IMR-90 (cell line): Measurements from ENCODE around the gene SAXO1. TPM values are rescaled to one million over a fixed set of nuclear protein-coding genes. Genes with fewer than 3 reads are reported as not detected.

Experiments
- ATAC-seq: fragments of 200-7000 bp; cut with Tn5 transposase; 2 replicates; pipeline ENCODE4 v1.9.1; 2020; ENCODE audit warnings: low read depth, mild to moderate bottlenecking, moderate library complexity
- BruUV-seq: library from RNA; stranded (reverse); fragments of 400-500 nt; replicated peaks from 2 replicates; lab custom pipeline; 2021; lab: Mats Ljungman, UMichigan
- CTCF ChIA-PET: fragments of 300-600 bp; formaldehyde crosslinking; extraction: SDS; loops from one replicate; lab custom pipeline; 2021; ENCODE audit warnings: antibody characterized with exemption; lab: Yijun Ruan, JAX
- POLR2A ChIA-PET: fragments of 300-600 bp; sonication (Branson Sonifier 250); formaldehyde crosslinking; loops from one replicate; lab custom pipeline; 2022; ENCODE audit warnings: antibody characterized with exemption; ENCODE audit not compliant: unreplicated experiment; lab: Charles Lee
- DNase-seq: peaks from one replicate; pipeline ENCODE4 v3.0.0; 2013
- H2AFZ ChIP-seq: replicated peaks from 2 replicates; pipeline ENCODE3; 2013; ENCODE audit warnings: low read length, mild to moderate bottlenecking; ENCODE audit not compliant: poor library complexity
- H2AK5ac ChIP-seq: 2 replicates; pipeline ENCODE4 v1.6.1; 2013; ENCODE audit warnings: low read depth, low read length, inconsistent platforms
- H2AK9ac ChIP-seq: replicated peaks from 2 replicates; pipeline ENCODE3; 2013; ENCODE audit warnings: mild to moderate bottlenecking, low read depth, low read length, moderate library complexity; ENCODE audit not compliant: poor library complexity
- H2BK120ac ChIP-seq: 2 replicates; pipeline ENCODE4 v1.6.1; 2013; ENCODE audit warnings: low read depth, low read length, inconsistent platforms
- H2BK15ac ChIP-seq: 3 replicates; pipeline ENCODE4 v1.6.1; 2013; ENCODE audit warnings: low read depth, low read length, inconsistent platforms
- H2BK20ac ChIP-seq: 2 replicates; pipeline ENCODE4 v1.6.1; 2013; ENCODE audit warnings: low read depth, mild to moderate bottlenecking, inconsistent platforms, low read length, moderate library complexity
- H2BK5ac ChIP-seq: 2 replicates; pipeline ENCODE4 v1.6.1; 2013; ENCODE audit warnings: mild to moderate bottlenecking, low read depth, low read length, inconsistent platforms; ENCODE audit not compliant: poor library complexity, severe bottlenecking
- H3K14ac ChIP-seq: replicated peaks from 2 replicates; pipeline ENCODE4 v1.6.1; 2013; ENCODE audit warnings: low read depth, low read length, inconsistent platforms
- H3K18ac ChIP-seq: 2 replicates; pipeline ENCODE4 v1.6.1; 2013; ENCODE audit warnings: low read depth, low read length, control low read depth
- H3K23ac ChIP-seq: 2 replicates; pipeline ENCODE4 v1.6.1; 2013; ENCODE audit warnings: low read depth, low read length, inconsistent platforms
- H3K27ac ChIP-seq: 2 replicates; pipeline ENCODE4 v1.5.1; 2013; ENCODE audit warnings: mild to moderate bottlenecking, control low read depth, low read length; ENCODE audit not compliant: insufficient read depth
- H3K27me3 ChIP-seq: 2 replicates; pipeline ENCODE4 v1.6.1; 2013; ENCODE audit warnings: low read length; ENCODE audit not compliant: control insufficient read depth, insufficient read depth
- H3K36me3 ChIP-seq: 2 replicates; pipeline ENCODE4 v1.6.1; 2013; ENCODE audit warnings: low read length, mixed read lengths; ENCODE audit not compliant: control insufficient read depth, insufficient read depth
- H3K4ac ChIP-seq: 2 replicates; pipeline ENCODE4 v1.6.1; 2013; ENCODE audit warnings: low read depth, low read length, inconsistent platforms
- H3K4me1 ChIP-seq: 2 replicates; pipeline ENCODE4 v1.6.1; 2013; ENCODE audit warnings: low read length, mixed read lengths; ENCODE audit not compliant: control insufficient read depth, insufficient read depth
- H3K4me2 ChIP-seq: 2 replicates; pipeline ENCODE4 v1.6.1; 2013; ENCODE audit warnings: low read depth, mild to moderate bottlenecking, control low read depth, low read length, moderate library complexity
- H3K4me3 ChIP-seq: 2 replicates; pipeline ENCODE4 v1.5.1; 2013; ENCODE audit warnings: low read depth, mild to moderate bottlenecking, control low read depth, low read length, moderate library complexity; ENCODE audit not compliant: insufficient read depth
- H3K56ac ChIP-seq: 2 replicates; pipeline ENCODE4 v1.6.1; 2013; ENCODE audit warnings: low read length, inconsistent platforms; ENCODE audit not compliant: insufficient read depth; ENCODE audit errors: extremely low read depth
- H3K79me1 ChIP-seq, 2 experiments: 2 replicates each; pipeline ENCODE4 v1.6.1; 2013; ENCODE audit warnings: low read length in 2 of 2, inconsistent platforms in 1 of 2, low read depth in 1 of 2
- H3K9ac ChIP-seq: 2 replicates; pipeline ENCODE4 v1.6.1; 2013; ENCODE audit warnings: low read depth, low read length, control low read depth
- H3K9me1 ChIP-seq: 2 replicates; pipeline ENCODE4 v1.6.1; 2013; ENCODE audit warnings: low read length, inconsistent platforms; ENCODE audit not compliant: insufficient read depth
- H3K9me3 ChIP-seq: 2 replicates; pipeline ENCODE4 v1.6.1; 2013; ENCODE audit warnings: low read length; ENCODE audit not compliant: control insufficient read depth, insufficient read depth
- H4K20me1 ChIP-seq: 2 replicates; pipeline ENCODE4 v1.6.1; 2013; ENCODE audit warnings: low read length, inconsistent platforms; ENCODE audit not compliant: insufficient read depth
- H4K5ac ChIP-seq: 2 replicates; pipeline ENCODE4 v1.6.1; 2013; ENCODE audit warnings: mild to moderate bottlenecking, low read depth, low read length, control low read depth
- H4K8ac ChIP-seq, 2 experiments: 2 replicates each; pipeline ENCODE4 v1.6.1; 2013; ENCODE audit warnings: low read depth in 2 of 2, low read length in 2 of 2, control low read depth in 1 of 2, inconsistent platforms in 1 of 2
- H4K91ac ChIP-seq: 2 replicates; pipeline ENCODE4 v1.6.1; 2013; ENCODE audit warnings: low read depth, low read length, inconsistent platforms; ENCODE audit not compliant: insufficient read depth
- CEBPB ChIP-seq: IDR thresholded peaks from 2 replicates; pipeline ENCODE4 v1.6.1; 2012; ENCODE audit warnings: low read depth, low read length, improper control_type of control experiment
- MAFK ChIP-seq: IDR thresholded peaks from 2 replicates; pipeline ENCODE4 v1.6.1; 2012; ENCODE audit warnings: low read depth, low read length, improper control_type of control experiment
- WGBS, 2 experiments: methylation state at CpG; one replicate each; pipeline versions ENCODE4 v1.1.5 to v1.1.7; 2013; ENCODE audit warnings: missing lambda C conversion rate in 2 of 2; ENCODE audit not compliant: insufficient read length in 1 of 2; ENCODE audit errors: extremely low coverage in 2 of 2; 5-methylcytosine and 5-hydroxymethylcytosine counted together
- dilution Hi-C: fragments of 300-500 bp; cut with HindIII; formaldehyde crosslinking; loops from one replicate; pipeline ENCODE4 v1.14.3; 2018; ENCODE audit warnings: low sequenced_read_pairs; ENCODE audit not compliant: unreplicated experiment
- in situ Hi-C: fragments of 300-500 bp; cut with MboI; formaldehyde crosslinking; loops from 3 replicates; pipeline ENCODE4 v1.14.3; 2019; ENCODE audit warnings: low sequenced_read_pairs, inconsistent platforms, mixed read lengths
- intact Hi-C: fragments of 100-400 bp; cut with micrococcal nuclease; formaldehyde crosslinking; loops from 2 replicates; pipeline ENCODE4 v1.10.0; 2022
- polyA plus RNA-seq, 3 experiments: library from polyadenylated mRNA; depleted of rRNA; stranded (reverse); fragments of >200 nt; gene quantifications; 2 replicates each; pipeline ENCODE4 v1.2.3, GENCODE V29; 2012; ENCODE audit warnings: low replicate concordance in 1 of 3
- total RNA-seq: library from RNA; depleted of rRNA; stranded (reverse); fragments of >200 nt; gene quantifications from 2 replicates; pipeline ENCODE4 v1.2.3, GENCODE V29; 2012

SAXO1 gene
- total and polyA plus RNA-seq, 2 of the 4 experiments (the other 2 are of a cell fraction): not detected

- no peak overlapping the region; the same call in 1 of the 2 replicates for H4K5ac ChIP-seq
- no peaks in the 10 kb centered on the region for H3K79me1 ChIP-seq
- in situ Hi-C loops (no loop called here), intact Hi-C loops (no loop called here), dilution Hi-C loops (no loop called here)
- no peak overlapping the region for H2AFZ ChIP-seq
- no peak overlapping the region for H3K56ac ChIP-seq
- no TSS peak for BruUV-seq
- no peak overlapping the region for H3K23ac ChIP-seq
- H2BK120ac ChIP-seq: no peak overlapping the region
- ChIA-PET POLR2A (no interaction called here), CTCF (no interaction called here)
- H3K27me3 ChIP-seq: peaks cover 35% of the 10 kb centered on the region
- no peak overlapping the region for H4K8ac ChIP-seq
- peaks cover 2% of the 10 kb centered on the region; the same call in 1 of the 2 replicates for H3K9me1 ChIP-seq
- WGBS, 2 experiments: no CpG with 5 or more reads among the region's 4 CpGs
- no peak overlapping the region; the same call in 1 of the 2 replicates for H3K4me3 ChIP-seq
- peak overlapping the region; percentile 74 for H3K18ac ChIP-seq
- peak overlapping the region; percentile 29; the same call in 1 of the 2 replicates for H3K9ac ChIP-seq
- no peak overlapping the region for H2BK5ac ChIP-seq
- no peak overlapping the region for H2AK5ac ChIP-seq
- no peaks in the 10 kb centered on the region for H3K36me3 ChIP-seq
- H3K4ac ChIP-seq: no peak overlapping the region
- DNase-seq (peak; percentile 11), ATAC-seq (peak; percentile 46)
- no peaks in the 10 kb centered on the region for H3K9me3 ChIP-seq
- H3K27ac ChIP-seq: peak overlapping the region; percentile 65; the same call in 1 of the 2 replicates
- no peak overlapping the region for H3K14ac ChIP-seq
- peaks cover 7% of the 10 kb centered on the region for H3K4me1 ChIP-seq
- H2BK15ac ChIP-seq: no peak overlapping the region
- H4K91ac ChIP-seq: no peak overlapping the region
- H2BK20ac ChIP-seq: peak overlapping the region; percentile 9; the same call in 1 of the 2 replicates
- H3K4me2 ChIP-seq: peak overlapping the region; percentile 77
- no peak overlapping the region for H2AK9ac ChIP-seq
- no peaks in the 10 kb centered on the region for H4K20me1 ChIP-seq
- TF ChIP-seq MAFK: peak; percentile 30; the same call in 1 of the 2 replicates
- TF ChIP-seq CEBPB: no peak
Observed at GRCh38 chr9:18976221-18976708, 56.7 kb downstream of the SAXO1 start.
